Central memory CD8-positive, alpha-beta T cell (primary cell): ENCODE measurements around the gene NATD1.

Source experiments
- ATAC-seq: fragments of 150-1000 bp; cut with Tn5 transposase; replicated peaks from 2 replicates; pipeline ENCODE4 v1.10.0; 2022; ENCODE audit warnings: mild to moderate bottlenecking, moderate FRiP score, moderate number of reproducible peaks; ENCODE audit not compliant: poor library complexity, severe bottlenecking; ENCODE audit errors: extremely low read depth
- DNase-seq, 2 donors: peaks; one replicate each; pipeline ENCODE4 v3.0.0; 2021; ENCODE audit warnings: low spot score in 2 of 2
- H3K27ac Mint-ChIP-seq: one replicate; pipeline ENCODE4 v1.8.0; 2022; ENCODE audit warnings: low read depth, mild to moderate bottlenecking, moderate library complexity, mixed read lengths
- H3K27me3 Mint-ChIP-seq: one replicate; pipeline ENCODE4 v1.8.0; 2022; ENCODE audit warnings: mixed read lengths
- H3K36me3 Mint-ChIP-seq: one replicate; pipeline ENCODE4 v1.8.0; 2022; ENCODE audit warnings: mild to moderate bottlenecking, moderate library complexity, mixed read lengths; ENCODE audit not compliant: insufficient read depth
- H3K4me1 Mint-ChIP-seq: one replicate; pipeline ENCODE4 v1.8.0; 2022; ENCODE audit warnings: mixed read lengths
- H3K4me3 Mint-ChIP-seq: one replicate; pipeline ENCODE4 v1.8.0; 2022; ENCODE audit warnings: mild to moderate bottlenecking, moderate library complexity, mixed read lengths
- H3K9me3 Mint-ChIP-seq: one replicate; pipeline ENCODE4 v1.8.0; 2022; ENCODE audit warnings: mixed read lengths

NATD1 gene

GRCh38 chr17:21286909-21287702, 33.9 kb upstream of the NATD1 start:
- H3K4me3 Mint-ChIP-seq: peak overlapping the region; percentile 95
- DNase-seq (no peak), ATAC-seq (no peak)
- no peaks in the 10 kb centered on the region for H3K27me3 Mint-ChIP-seq
- peaks cover 65% of the 10 kb centered on the region for H3K4me1 Mint-ChIP-seq
- H3K36me3 Mint-ChIP-seq: peaks cover 31% of the 10 kb centered on the region
- H3K9me3 Mint-ChIP-seq: peaks cover under 1% of the 10 kb centered on the region
- peak overlapping the region; percentile 96 for H3K27ac Mint-ChIP-seq

DNA sequence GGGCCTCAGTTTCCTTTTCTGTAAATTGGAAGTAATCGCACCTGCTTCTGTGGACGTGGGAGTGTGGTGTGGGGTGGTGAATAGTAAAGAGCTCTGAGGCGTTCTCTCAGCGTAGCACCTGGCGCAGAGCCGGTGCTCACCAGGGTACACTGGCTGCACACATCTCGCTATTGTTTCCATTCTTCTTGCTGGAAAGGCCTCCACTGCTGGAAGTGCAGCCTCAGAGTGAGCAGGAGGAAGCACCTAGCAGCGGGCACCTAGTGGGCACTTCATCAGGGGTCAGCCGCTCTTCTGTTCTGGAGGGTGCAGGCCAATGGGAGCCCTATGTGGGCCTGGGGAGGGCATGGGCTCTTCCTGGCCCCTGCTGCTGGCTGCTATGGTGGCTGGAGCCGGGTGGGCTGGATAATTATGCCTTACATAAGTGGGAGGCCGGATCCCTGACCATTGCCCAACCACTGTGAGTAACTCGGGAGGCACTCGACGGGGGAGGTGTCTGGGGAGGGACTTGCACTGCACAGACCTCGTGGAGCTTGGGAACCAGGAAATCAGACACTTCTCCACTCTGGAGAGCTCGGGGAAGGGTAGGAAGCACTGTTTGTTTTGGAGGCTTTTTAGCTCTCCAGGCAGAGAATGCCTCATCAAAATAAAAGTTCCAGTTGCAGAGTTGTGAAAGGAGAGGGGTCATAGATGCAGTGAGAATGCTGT, 33.0 kb upstream of the NATD1 start:
- H3K36me3 Mint-ChIP-seq: peaks cover 30% of the 10 kb centered on the region
- DNase-seq (no peak), ATAC-seq (no peak)
- peak overlapping the region; percentile 95 for H3K4me3 Mint-ChIP-seq
- H3K27ac Mint-ChIP-seq: peak overlapping the region; percentile 96
- no peaks in the 10 kb centered on the region for H3K9me3 Mint-ChIP-seq
- peaks cover 58% of the 10 kb centered on the region for H3K4me1 Mint-ChIP-seq
- no peaks in the 10 kb centered on the region for H3K27me3 Mint-ChIP-seq

DNA sequence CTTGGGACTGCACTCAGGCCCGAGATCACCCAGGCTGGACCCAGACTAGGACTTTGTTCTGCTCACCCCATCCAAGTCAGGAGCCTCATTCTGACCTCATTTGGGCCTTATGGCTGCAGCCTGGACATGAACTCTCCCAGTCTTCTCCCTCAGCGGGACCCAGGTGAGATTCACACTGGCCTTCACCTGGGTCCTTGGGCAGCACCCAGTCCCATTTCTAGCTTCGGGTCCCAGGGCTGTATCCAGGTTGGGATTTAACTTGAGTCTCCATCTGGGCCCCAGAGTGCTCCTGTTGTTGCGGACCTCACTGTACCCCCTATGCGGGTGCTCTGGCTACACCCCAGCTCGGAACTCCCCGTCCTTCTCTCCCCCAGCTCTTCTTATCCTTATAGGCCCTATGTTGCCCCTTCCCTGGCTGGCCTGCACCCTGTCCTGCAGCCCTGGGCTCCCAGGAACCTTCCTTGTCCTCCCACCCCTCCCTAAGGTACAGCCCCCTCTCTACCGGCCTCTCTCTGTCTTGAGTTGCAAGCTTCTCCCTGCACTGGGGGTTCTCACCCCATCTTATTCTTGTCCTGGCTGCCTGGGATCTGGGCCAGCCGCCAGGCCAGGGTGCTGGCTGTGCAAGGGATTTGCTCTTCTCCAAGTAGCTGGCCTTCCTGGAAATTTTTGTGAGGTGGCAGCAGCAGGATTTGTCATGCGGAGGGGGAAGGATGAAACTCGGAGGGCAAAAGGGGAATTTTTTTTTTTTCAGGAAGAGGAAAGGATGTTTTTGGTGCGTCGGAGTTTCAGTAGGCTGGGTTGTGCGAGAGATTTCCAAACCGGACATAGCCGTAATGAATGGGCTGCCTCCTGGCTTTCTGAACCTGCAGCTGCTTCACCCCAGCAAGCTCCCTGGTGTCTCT, 32.2 kb upstream of the NATD1 start:
- no peaks in the 10 kb centered on the region for H3K27me3 Mint-ChIP-seq
- peaks cover 55% of the 10 kb centered on the region for H3K4me1 Mint-ChIP-seq
- ATAC-seq: no peak

DNA sequence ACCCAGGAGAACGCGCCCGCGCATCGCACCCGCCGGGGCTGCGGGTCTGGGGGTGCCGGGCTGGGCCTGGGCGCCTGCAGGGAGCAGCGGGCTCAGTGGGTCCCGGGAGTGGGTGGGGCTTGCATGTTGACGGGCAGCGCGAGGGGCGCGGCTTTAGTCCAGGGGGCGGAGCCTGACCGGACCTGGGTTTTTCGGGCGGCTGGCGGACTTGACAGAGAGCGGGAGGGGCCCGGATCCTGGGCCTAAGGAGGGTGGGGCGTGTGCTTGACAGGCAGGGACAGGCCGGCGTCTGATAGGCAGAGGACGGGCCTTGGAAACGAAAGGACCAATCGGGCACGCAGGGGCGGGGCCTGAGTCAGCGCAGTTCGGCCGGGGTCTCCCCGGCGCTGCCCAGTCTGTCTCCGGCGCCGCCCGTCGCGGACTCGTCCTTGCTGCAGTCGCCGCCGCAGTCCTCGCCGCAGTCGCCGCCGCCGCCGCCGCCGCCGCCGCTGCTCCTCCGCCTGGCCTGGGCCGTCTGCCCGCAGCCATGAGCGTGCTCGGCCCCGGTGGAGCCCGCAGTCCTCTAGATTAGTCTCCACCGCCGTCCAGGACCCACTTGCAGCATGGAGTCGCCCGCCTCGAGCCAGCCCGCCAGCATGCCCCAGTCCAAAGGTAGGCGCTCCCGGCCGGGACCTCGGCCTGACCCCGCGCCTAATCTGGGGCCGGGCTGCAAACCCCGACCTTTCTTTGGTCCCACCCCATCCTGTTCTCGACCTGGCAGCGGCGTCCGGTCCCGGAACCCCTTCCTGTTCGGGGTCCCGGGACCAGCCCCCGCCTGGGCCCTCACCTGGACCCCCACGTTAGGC, 31.3 kb upstream of the NATD1 start, which contains the start of gene MAP2K3:
TSS of gene MAP2K3 (plus strand) at position 393 of the 845 bp plus-strand sequence. CDS start at position 603, 210 bp downstream.
- peak within 1 kb of the TSS; percentile 95 for H3K4me3 Mint-ChIP-seq
- DNase-seq (peak; percentile 87 to 91), ATAC-seq (peak; percentile 59)
- H3K27ac Mint-ChIP-seq: peak within 1 kb of the TSS; percentile 96
- peaks cover 29% of the 10 kb centered on the region for H3K36me3 Mint-ChIP-seq
- H3K9me3 Mint-ChIP-seq: no peaks in the 10 kb centered on the region
- H3K4me1 Mint-ChIP-seq: peaks cover 58% of the 10 kb centered on the region
- no peaks in the 10 kb centered on the region for H3K27me3 Mint-ChIP-seq

More for the DNA sequence above, 32.2 kb upstream of the NATD1 start:
- H3K4me3 Mint-ChIP-seq: peak overlapping the region; percentile 95
- DNase-seq: no peak
- H3K9me3 Mint-ChIP-seq: no peaks in the 10 kb centered on the region
- peak overlapping the region; percentile 96 for H3K27ac Mint-ChIP-seq
- peaks cover 29% of the 10 kb centered on the region for H3K36me3 Mint-ChIP-seq

DNA sequence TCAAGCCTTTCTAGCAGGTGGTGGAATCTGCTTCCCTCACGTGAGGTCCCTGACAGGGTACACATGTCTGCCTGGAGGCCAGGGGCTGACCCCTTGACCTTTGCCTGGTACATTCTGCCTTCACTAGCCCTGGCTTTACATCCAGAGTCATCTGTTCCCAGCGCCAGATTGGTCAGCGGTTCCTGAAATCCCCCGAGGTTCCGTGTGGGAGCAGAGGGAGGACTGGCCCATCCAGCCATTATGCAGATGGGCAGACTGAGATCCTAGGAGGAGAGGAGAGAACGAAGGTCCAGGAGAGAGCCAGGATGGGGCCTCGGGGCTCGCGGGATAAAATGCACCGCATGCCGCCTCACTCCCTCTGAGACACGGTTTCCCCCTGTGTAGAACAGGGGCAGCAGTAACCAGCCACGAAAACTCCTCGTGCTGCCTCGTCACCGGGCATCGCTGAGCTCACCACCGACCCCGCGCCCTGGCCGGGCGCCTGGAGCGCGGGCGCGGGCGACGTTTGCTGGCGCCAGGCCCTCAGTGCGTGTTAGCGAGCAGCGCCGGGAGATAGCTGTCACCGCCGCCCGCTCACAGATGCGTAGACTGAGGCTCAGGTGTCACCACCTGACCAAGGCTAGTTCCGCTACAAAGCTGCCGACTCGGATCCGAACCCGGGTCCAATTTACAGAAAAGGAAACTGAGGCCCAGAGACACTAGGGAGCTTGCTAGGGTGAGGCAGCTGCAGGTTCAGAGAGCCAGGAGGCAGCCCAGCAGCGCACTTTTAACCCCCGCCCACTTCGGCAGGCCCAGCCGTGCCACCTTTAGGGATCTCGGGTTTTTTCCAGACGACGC, 30.5 kb upstream of the NATD1 start:
- peak; percentile 8 for ATAC-seq
- no peak for DNase-seq
- Mint-ChIP-seq H3K36me3 (peaks cover 30% of the 10 kb centered on the region), H3K27ac (peak overlapping the region; percentile 96), H3K4me1 (peaks cover 61% of the 10 kb centered on the region), H3K4me3 (peak overlapping the region; percentile 95), H3K9me3 (no peaks in the 10 kb centered on the region), H3K27me3 (no peaks in the 10 kb centered on the region)

GRCh38 chr17:21282850-21283249, 29.6 kb upstream of the NATD1 start:
- no peak for DNase-seq
- no peak for ATAC-seq
- no peak overlapping the region for H3K27ac Mint-ChIP-seq
- H3K4me1 Mint-ChIP-seq: peaks cover 57% of the 10 kb centered on the region
- peak overlapping the region; percentile 95 for H3K4me3 Mint-ChIP-seq
- H3K9me3 Mint-ChIP-seq: no peaks in the 10 kb centered on the region
- H3K27me3 Mint-ChIP-seq: no peaks in the 10 kb centered on the region
- H3K36me3 Mint-ChIP-seq: peaks cover 28% of the 10 kb centered on the region

- no peaks in the 10 kb centered on the region for H3K27me3 Mint-ChIP-seq
- H3K9me3 Mint-ChIP-seq: no peaks in the 10 kb centered on the region
- DNase-seq (no peak), ATAC-seq (no peak)
- peaks cover 51% of the 10 kb centered on the region for H3K4me1 Mint-ChIP-seq
- H3K4me3 Mint-ChIP-seq: peak overlapping the region; percentile 95
- H3K36me3 Mint-ChIP-seq: peaks cover 22% of the 10 kb centered on the region
- H3K27ac Mint-ChIP-seq: peak overlapping the region; percentile 84
Observed at GRCh38 chr17:21282231-21282630, 29.0 kb upstream of the NATD1 start.

- H3K36me3 Mint-ChIP-seq: peaks cover 12% of the 10 kb centered on the region
- no peaks in the 10 kb centered on the region for H3K27me3 Mint-ChIP-seq
- peaks cover 37% of the 10 kb centered on the region for H3K4me1 Mint-ChIP-seq
- ATAC-seq (peak; percentile 53), DNase-seq (peak; percentile 79 to 90)
- no peak overlapping the region for H3K4me3 Mint-ChIP-seq
- no peaks in the 10 kb centered on the region for H3K9me3 Mint-ChIP-seq
- H3K27ac Mint-ChIP-seq: no peak overlapping the region
Observed at GRCh38 chr17:21280081-21280518, 26.9 kb upstream of the NATD1 start.

DNA sequence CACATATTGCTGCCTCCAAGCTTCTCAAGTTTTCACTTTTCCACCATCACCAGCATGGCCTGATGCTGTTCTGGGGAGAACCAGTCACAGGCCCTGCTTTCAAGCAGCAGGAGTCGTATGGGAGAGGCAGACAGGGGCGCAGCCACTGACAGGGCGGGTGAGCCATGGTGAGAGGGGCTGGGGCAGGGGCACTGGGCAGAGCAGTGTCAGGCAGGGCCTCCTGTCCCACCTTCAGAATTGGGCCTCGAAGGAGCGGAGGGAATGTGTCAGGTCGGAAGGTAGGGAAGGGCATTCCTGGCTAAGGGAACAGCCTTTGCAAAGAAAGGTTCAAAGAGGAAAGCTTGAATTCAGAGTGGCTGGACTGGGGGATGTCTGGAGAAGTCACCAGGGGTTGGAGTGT, 26.4 kb upstream of the NATD1 start:
- ATAC-seq (no peak), DNase-seq (no peak)
- H3K36me3 Mint-ChIP-seq: peaks cover 12% of the 10 kb centered on the region
- peak overlapping the region; percentile 26 for H3K4me3 Mint-ChIP-seq
- H3K27me3 Mint-ChIP-seq: no peaks in the 10 kb centered on the region
- no peak overlapping the region for H3K27ac Mint-ChIP-seq
- H3K4me1 Mint-ChIP-seq: peaks cover 36% of the 10 kb centered on the region
- no peaks in the 10 kb centered on the region for H3K9me3 Mint-ChIP-seq

DNA sequence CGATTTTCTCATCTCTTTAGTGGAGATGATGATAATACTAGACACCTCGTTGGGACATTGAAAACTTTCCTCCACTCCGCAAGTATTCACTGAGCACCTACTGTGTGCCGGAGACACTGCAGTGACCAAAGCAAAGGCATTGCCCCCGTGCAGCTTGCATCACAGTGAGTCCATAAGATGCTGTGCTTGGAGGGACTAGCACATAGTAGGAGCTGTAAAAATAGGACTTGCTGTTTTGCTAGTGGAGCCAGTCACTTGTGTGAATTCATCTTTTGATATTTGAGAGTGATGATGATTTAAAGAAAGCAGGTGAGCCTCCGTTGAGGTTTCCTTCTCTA, 26.0 kb upstream of the NATD1 start:
- Mint-ChIP-seq H3K4me3 (no peak overlapping the region), H3K36me3 (peaks cover 10% of the 10 kb centered on the region), H3K4me1 (peaks cover 36% of the 10 kb centered on the region), H3K9me3 (no peaks in the 10 kb centered on the region), H3K27me3 (no peaks in the 10 kb centered on the region), H3K27ac (no peak overlapping the region)
- DNase-seq (no peak), ATAC-seq (no peak)
